ENCODE measurements around the gene ZCCHC2.

The ZCCHC2 gene

DNA sequence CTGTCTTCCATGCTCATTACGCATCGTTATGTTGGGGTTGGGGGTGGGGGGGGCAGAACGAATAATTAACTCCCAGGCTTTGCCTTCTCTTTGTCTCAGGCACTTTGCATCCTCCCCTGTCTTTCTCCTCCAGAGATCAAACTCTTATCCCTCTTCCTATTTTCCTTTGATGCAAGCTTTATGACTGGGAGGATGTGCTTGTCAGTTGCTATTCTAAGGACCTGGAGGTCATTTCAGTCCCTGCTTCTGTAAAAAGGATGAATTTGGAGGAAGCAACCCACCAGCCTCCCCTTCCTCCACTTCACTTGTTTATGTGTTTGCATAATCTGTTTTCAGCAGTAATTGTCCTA lies 87.5 kb downstream of the ZCCHC2 start:
- DNase-seq (ENCODE audit: low spot score) = no peak

DNA sequence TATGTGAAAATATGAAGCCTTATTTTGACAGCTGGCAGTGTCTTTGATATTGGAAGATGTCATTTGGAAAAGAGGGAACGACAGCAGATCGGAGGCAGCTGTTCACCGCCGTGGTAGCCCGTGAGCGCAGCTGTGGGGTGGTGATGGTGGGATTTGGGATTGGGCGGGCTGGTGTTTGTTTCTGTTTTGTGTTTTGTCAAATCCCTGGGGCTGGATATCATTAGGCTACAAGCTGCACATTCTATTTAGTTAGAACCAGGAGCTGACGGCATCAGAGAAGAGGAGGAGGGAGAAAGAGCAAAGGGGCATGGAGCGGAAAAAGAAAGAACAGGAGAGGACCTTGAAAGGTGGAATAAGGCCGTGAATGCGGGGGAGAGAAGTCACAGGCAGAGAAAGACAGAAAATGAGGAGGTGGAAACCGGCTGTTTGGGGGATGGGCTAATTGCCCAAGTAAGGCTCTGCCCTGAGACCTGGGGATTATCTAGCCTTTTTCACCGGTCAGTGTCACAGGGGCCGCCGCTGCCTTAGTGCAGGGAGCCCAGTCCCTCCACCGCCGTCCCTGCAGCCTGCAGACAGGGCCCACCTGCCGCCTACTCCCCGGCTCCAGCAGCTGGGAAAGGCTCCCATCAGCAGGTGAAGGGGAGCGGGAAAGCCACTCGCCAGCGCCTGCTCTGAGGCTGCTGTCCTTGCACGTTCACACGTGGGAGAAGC lies 88.0 kb downstream of the ZCCHC2 start:
- DNase-seq (ENCODE audit: low spot score) = peak; percentile 74

DNA sequence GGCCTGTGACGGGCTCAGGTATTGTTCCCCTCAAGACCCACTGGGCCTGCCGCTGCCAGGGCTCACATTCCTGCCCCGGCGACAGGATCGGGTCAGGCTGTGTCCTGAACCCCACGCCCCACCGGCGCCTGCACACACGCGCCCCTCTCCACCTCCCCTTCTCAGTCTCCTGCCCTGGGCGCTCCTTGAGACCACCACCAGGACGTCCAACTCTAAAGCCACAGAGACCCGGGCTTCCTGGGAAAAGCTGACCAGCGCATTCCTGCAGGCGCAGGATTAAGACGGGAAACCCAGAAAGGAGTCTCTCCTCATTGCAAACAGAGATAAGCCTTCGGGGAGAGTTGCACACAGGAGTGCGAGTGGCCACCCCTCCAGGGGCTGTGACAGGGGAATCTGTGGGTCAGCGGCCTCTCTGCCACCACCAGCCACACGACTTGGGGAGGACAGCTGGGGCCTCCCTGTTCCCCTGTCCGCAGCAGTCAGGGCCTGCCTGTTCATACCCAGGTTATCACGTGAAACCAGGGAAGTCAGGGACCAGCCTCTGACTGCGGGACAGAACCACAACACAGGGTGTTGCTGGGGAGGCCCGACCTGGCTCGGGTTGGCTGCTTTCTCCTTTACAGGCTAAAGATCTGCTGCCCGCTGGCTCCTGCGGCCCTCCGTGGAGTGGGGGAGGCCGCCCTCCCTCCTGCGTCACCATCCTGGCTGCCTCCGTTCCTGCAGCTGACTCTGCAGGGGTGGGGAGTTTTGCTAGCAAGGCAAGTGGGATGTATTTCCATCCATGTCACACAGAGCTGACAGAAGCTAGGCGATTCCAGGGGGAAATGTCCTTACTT lies 88.8 kb downstream of the ZCCHC2 start:
- DNase-seq (ENCODE audit: low spot score) = peak; percentile 23

- DNase-seq (ENCODE audit: low spot score) = no peak
Observed at GRCh38 chr18:62612289-62612645, 89.4 kb downstream of the ZCCHC2 start.

DNA sequence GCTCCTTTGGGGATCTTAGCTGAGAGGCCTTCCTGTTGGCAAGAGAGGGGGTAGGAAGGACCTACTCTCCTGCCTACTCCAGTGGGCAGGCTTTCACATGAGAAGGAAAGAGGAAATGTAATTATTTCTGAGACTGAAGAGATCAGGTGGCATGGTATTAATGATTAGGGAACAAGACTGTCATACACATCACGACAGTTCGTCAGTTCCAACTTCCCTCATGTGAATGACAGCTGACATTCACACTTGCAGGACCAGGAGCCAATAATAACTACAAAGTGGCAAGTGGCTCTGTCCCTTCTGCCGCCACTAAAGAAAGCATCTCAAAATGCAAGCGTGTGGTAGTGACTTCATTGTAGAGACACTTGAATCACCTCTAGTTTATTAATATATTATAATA lies 90.0 kb downstream of the ZCCHC2 start:
- no peak for DNase-seq (ENCODE audit: low spot score)

DNA sequence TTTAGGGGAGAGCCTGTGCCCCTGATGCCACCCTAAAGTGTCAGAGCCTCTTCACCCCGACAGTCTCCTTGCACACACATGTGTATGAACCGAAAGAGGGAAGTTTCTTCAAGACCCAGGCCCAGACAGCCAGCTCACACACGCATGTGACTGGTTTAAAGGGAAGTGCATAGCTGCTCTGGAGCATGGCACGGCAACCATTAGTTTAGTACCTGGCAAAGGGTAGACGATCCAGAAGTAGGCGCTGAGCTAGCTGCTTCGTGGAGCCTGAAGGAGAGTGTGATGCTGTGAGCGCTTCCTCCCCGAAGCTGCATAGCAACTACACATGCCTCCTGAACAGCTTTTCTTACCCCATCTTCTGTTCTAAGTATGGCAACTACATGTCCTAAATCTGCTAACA lies 91.7 kb downstream of the ZCCHC2 start:
- no peak for DNase-seq (ENCODE audit: low spot score)

DNA sequence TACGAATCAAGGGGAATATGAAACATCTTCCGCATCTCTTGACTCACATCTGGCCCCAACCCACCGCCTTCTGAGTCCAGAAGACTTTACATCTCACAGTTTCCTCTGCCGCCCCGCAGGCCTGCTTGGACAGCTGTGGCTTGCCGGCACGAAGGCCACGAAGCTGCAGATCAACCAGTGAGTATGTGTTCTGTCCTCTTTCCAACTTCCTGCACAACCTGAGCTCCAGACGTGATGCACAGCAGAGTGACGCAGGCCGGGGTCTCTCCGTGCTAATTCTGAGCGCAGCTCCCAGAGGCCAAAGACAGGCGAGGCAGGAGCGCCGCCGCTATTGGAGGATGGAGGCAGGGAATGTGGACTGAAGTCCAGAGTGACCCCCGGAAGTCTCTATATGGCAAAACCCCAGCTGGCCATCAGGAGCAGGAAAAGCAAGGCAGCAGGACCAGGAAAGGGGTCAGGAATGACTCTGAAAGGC lies 93.5 kb downstream of the ZCCHC2 start:
- DNase-seq (ENCODE audit: low spot score) = no peak

DNA sequence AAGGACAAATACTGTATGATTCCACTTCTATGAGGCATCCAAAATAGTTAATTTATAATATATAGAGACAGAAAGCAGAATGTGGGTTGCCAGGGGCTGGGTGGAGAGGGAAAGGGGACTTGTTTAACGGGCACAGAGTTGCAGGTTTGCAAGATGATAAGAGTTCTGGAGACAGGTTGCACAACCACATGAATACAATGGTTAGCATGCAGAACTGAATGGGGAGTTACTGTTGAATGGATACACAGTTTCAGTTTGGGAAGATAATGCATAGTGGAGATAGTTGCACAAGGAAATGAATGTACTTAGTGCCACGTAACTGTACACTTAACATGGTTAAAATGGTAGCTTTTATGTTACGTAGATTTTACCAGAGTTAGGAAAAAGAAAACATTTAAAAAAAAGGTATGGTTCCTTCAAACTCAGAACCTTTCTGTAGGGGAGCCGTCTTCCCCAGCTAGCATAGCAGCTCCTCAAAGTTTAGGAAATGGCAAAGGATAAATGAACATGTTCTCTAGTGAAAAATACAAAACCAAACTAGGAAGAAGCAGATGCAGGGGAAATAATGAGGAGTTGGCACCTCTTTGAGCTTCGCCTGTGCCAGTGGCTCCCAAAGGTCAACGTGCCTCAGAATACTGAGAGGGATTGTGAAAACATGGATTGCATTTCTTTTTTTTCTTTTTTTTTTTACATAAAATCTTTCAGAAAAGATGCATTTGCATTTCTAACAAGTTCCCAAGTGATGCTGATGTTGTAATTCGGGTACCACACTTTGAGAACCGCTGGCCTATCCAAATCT lies 95.2 kb downstream of the ZCCHC2 start:
- DNase-seq (ENCODE audit: low spot score) = no peak

DNA sequence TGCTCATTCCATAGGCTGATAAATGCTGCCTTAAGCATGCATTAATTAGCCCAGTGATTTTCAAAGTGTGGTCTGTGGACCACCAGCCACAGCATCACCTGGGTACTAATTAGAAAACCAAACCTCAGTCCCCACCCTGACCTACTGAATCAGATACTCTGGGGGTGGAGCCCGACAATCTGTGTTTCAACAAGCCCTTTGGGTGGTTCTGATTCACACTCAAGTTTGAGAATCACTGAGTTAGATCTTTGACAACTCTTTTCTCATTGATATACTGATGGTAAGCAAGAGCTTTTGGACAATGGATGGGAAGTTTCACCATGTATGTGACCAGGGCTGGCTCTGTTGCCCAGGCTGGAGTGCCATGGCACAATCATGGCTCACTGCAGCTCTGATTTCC lies 95.9 kb downstream of the ZCCHC2 start:
- no peak for DNase-seq (ENCODE audit: low spot score)

DNA sequence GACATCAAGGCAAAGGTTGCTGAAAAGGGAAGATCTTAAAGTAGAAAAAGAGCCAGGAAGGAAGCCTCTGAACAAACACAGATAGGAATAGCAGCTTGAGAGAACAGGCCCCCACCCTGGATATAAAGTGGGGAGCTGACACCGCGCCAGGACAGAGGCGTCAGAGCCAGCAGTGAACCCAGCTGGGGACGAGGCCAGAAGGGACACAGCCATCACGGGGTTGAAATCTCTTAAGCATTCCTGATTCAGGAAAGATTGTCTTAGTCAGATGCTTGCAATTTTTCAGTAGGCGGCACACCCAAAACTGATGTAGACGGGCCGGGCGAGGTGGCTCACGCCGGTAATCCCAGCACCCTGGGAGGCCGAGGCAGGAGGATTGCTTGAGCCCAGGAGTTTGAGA lies 98.7 kb downstream of the ZCCHC2 start:
- no peak for DNase-seq (ENCODE audit: low spot score)

DNA sequence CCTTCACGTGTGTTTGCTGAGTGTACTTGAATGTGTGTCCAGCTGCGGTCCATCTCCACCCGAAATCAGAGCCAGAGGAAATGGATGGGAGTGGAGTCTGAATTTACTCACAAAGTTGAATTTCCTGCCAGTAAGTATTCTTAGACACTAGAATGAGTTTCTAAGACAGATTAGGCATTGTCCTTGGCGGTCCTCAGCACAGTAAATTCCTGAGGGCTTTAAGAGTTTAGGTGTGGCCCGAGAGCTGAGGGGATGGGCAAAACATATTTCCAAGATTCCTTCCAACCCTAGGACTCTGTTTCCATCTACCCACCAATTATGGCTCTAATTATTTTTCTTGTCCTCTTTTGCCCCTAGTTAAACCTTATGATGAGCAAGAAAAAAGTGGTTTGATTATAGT lies 102.2 kb downstream of the ZCCHC2 start:
- DNase-seq (ENCODE audit: low spot score) = no peak
